Endodermal cell (in vitro differentiated cells): Measurements from ENCODE around the gene TSPO. TPM values are rescaled to one million over a fixed set of nuclear protein-coding genes. Genes with fewer than 3 reads are reported as not detected.

Experiments
- DNase-seq: peaks from one replicate; pipeline ENCODE4 v3.0.0-alpha.2; 2017
- H3K27ac ChIP-seq: 2 replicates; pipeline ENCODE4 v1.5.1; 2013; ENCODE audit warnings: mild to moderate bottlenecking, low read depth, low read length, moderate library complexity
- H3K27me3 ChIP-seq: 2 replicates; pipeline ENCODE4 v1.6.1; 2013; ENCODE audit warnings: mild to moderate bottlenecking, low read length, moderate library complexity; ENCODE audit not compliant: insufficient read depth, control insufficient read depth, poor library complexity, severe bottlenecking
- H3K36me3 ChIP-seq: 2 replicates; pipeline ENCODE4 v1.7.0; 2013; ENCODE audit warnings: mild to moderate bottlenecking, low read length, moderate library complexity; ENCODE audit not compliant: control insufficient read depth, insufficient read depth
- H3K4me1 ChIP-seq: one replicate; pipeline ENCODE4 v1.7.0; 2013; ENCODE audit warnings: low read length; ENCODE audit not compliant: control insufficient read depth, insufficient read depth
- H3K4me3 ChIP-seq: 2 replicates; pipeline ENCODE4 v1.5.1; 2013; ENCODE audit warnings: mild to moderate bottlenecking, low read length, moderate library complexity
- H3K9ac ChIP-seq: 2 replicates; pipeline ENCODE4 v1.6.1; 2013; ENCODE audit warnings: mild to moderate bottlenecking, low read length, moderate library complexity; ENCODE audit not compliant: poor library complexity, severe bottlenecking; ENCODE audit errors: extremely low read depth
- H3K9me3 ChIP-seq: 2 replicates; pipeline ENCODE4 v1.6.1; 2013; ENCODE audit warnings: mild to moderate bottlenecking, low read length, moderate library complexity; ENCODE audit not compliant: control insufficient read depth
- H3K27ac Mint-ChIP-seq: 2 replicates; pipeline ENCODE4 v1.8.0; 2020; ENCODE audit warnings: mixed read lengths
- H3K27me3 Mint-ChIP-seq: 2 replicates; pipeline ENCODE4 v1.8.0; 2021; ENCODE audit warnings: mild to moderate bottlenecking, mixed read lengths; ENCODE audit not compliant: insufficient read depth
- H3K36me3 Mint-ChIP-seq: 2 replicates; pipeline ENCODE4 v1.8.0; 2020; ENCODE audit warnings: low read depth, mixed read lengths
- H3K4me1 Mint-ChIP-seq: 2 replicates; pipeline ENCODE4 v1.8.0; 2020; ENCODE audit warnings: mixed read lengths
- H3K4me3 Mint-ChIP-seq: 2 replicates; pipeline ENCODE4 v1.8.0; 2020; ENCODE audit warnings: mild to moderate bottlenecking, moderate library complexity, mixed read lengths
- H3K9me3 Mint-ChIP-seq: 2 replicates; pipeline ENCODE4 v1.8.0; 2020; ENCODE audit warnings: mild to moderate bottlenecking, mixed read lengths
- WGBS, 2 experiments: methylation state at CpG; one replicate each; pipeline versions ENCODE4 v1.1.5 to v1.1.7; 2013; ENCODE audit warnings: missing lambda C conversion rate in 2 of 2, mixed read lengths in 1 of 2; ENCODE audit not compliant: insufficient coverage in 1 of 2, insufficient read length in 1 of 2; 5-methylcytosine and 5-hydroxymethylcytosine counted together
- total RNA-seq, 2 donors: library from RNA; stranded (reverse); fragmentation: NEBNext Ultra II Directional in 1 of 2; extraction: Animal tissue kit (Norgen Biotek cat#: 25700) in 1 of 2; gene quantifications; 2 replicates in 1 of 2; 3 replicates in 1 of 2; pipeline ENCODE4 v1.2.1, GENCODE V29; 2021
- TF ChIP-seq, protein P1 (sequence below): fragments of 200-600 bp; sonication (generic); conservative IDR thresholded peaks from 2 replicates; pipeline ENCODE4 v1.5.0; 2021; ENCODE audit warnings: antibody characterized with exemption, mild to moderate bottlenecking

TSPO gene
- total RNA-seq, 2 donors from 2014 or later, result 9.6 to 12.3 TPM

DNA sequence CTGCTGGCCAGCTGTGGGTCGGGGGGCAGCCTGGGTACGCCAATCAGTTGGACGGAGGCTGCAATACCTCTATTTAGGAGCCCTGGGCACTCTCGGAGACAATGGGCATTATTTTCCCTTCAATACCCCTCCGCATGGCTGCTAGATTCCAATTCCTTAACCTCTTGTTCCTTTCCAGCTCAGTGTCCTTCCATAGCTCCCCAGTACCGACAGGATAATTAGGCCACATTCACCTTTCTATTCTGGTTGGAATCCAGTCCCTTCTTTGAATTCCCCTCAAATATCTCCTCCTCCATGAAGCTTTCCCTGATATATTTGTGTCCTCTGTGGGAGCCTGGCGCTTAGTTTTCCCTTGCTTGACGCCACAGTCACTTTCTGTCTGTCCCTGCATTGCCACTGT is 45.1 kb upstream of the TSPO start:
- TF ChIP-seq, protein P1, sequence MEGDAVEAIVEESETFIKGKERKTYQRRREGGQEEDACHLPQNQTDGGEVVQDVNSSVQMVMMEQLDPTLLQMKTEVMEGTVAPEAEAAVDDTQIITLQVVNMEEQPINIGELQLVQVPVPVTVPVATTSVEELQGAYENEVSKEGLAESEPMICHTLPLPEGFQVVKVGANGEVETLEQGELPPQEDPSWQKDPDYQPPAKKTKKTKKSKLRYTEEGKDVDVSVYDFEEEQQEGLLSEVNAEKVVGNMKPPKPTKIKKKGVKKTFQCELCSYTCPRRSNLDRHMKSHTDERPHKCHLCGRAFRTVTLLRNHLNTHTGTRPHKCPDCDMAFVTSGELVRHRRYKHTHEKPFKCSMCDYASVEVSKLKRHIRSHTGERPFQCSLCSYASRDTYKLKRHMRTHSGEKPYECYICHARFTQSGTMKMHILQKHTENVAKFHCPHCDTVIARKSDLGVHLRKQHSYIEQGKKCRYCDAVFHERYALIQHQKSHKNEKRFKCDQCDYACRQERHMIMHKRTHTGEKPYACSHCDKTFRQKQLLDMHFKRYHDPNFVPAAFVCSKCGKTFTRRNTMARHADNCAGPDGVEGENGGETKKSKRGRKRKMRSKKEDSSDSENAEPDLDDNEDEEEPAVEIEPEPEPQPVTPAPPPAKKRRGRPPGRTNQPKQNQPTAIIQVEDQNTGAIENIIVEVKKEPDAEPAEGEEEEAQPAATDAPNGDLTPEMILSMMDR, result no peak

DNA sequence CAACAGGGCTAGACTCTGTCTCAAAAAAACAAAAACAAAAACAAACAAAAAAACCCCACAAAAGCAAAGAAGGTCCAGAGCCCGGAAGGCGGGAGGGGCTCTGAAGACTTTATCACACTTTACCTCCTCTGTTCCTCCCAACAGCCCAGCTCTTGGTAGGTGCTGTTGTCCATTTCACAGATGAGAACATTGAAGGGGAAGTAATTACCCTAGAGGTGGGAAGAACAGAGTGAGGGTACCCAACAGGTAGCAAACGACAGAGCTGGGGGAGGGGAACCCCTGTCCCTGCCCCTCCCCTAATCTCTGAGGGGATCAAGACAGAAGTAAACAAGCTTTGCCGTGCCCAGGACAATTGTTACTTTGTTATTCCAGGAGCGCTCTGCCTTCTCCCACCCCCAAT is 41.8 kb upstream of the TSPO start:
- peaks cover 2% of the 10 kb centered on the region for H3K4me1 ChIP-seq
- Mint-ChIP-seq H3K4me1 (peaks cover 13% of the 10 kb centered on the region), H3K36me3 (no peaks in the 10 kb centered on the region), H3K27ac (no peak overlapping the region), H3K4me3 (peak overlapping the region; percentile 60), H3K27me3 (peaks cover 31% of the 10 kb centered on the region), H3K9me3 (no peaks in the 10 kb centered on the region)
- no peak overlapping the region for H3K27ac ChIP-seq
- TF ChIP-seq, protein P1, result no peak
- peaks cover 33% of the 10 kb centered on the region for H3K27me3 ChIP-seq
- H3K36me3 ChIP-seq, result no peaks in the 10 kb centered on the region
- DNase-seq, result no peak
- WGBS, 2 experiments, result 46% methylated on average over 5 of the region's 5 CpGs; no CpG with 5 or more reads in 1 of the 2 experiments
- H3K4me3 ChIP-seq, result no peak overlapping the region
- no peak overlapping the region for H3K9ac ChIP-seq
- H3K9me3 ChIP-seq, result no peaks in the 10 kb centered on the region

More for the DNA sequence above, 45.1 kb upstream of the TSPO start:
- no peaks in the 10 kb centered on the region for H3K9me3 ChIP-seq
- no peaks in the 10 kb centered on the region for H3K9me3 Mint-ChIP-seq
- peaks cover 18% of the 10 kb centered on the region for H3K27me3 ChIP-seq
- WGBS, 2 experiments, result 91% methylated on average over 8 of the region's 8 CpGs
- H3K36me3 ChIP-seq, result no peaks in the 10 kb centered on the region
- H3K27ac ChIP-seq, result no peak overlapping the region
- H3K4me3 ChIP-seq, result no peak overlapping the region
- H3K4me3 Mint-ChIP-seq, result no peak overlapping the region
- H3K36me3 Mint-ChIP-seq, result no peaks in the 10 kb centered on the region
- no peak overlapping the region for H3K27ac Mint-ChIP-seq
- H3K4me1 Mint-ChIP-seq, result peaks cover 13% of the 10 kb centered on the region
- H3K27me3 Mint-ChIP-seq, result peaks cover 13% of the 10 kb centered on the region
- no peak for DNase-seq
- H3K4me1 ChIP-seq, result peaks cover 4% of the 10 kb centered on the region
- H3K9ac ChIP-seq, result no peak overlapping the region

DNA sequence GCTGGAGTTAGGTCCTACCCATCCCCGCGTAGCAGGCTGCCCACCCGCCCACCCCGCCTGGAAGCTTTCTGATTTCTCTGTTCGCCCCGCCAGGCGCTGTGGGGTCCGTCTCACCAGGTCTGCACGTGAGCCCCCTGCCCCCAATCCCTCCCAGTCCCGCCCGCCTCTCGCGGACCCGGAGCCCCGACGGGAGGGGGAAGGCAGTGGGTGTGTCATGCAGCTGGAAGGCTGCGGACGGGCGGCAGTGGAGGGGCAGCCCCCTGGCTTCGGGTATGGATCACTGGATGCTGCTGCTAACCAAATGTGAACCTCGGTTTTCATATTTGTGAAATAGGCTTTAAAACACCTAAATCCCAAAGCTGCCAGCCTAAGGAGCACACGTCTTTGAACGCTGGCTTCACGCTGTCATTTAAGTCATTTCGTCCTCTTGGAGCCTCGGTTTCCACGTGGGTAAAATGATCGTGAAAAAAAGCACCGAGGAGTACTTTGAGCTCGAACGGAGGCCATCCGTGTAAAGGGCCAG is 41.4 kb upstream of the TSPO start:
- Histone ChIP-seq H3K9me3 (no peaks in the 10 kb centered on the region), H3K9ac (no peak overlapping the region), H3K4me1 (peaks cover 2% of the 10 kb centered on the region), H3K4me3 (peak overlapping the region; percentile 81), H3K36me3 (no peaks in the 10 kb centered on the region), H3K27me3 (peaks cover 33% of the 10 kb centered on the region), H3K27ac (no peak overlapping the region)
- peak overlapping the region; percentile 60 for H3K4me3 Mint-ChIP-seq
- H3K4me1 Mint-ChIP-seq, result peaks cover 16% of the 10 kb centered on the region
- WGBS, 2 experiments, result 1 to 5% methylated on average over 16 to 31 of the region's 32 CpGs
- TF ChIP-seq, protein P1, result no peak
- no peaks in the 10 kb centered on the region for H3K9me3 Mint-ChIP-seq
- peak overlapping the region; percentile 80 for H3K27ac Mint-ChIP-seq
- H3K36me3 Mint-ChIP-seq, result no peaks in the 10 kb centered on the region
- peak; percentile 79 for DNase-seq
- peaks cover 31% of the 10 kb centered on the region for H3K27me3 Mint-ChIP-seq
